Chondrocyte (in vitro differentiated cells): Measurements from ENCODE around the gene MCTP2. TPM values are rescaled to one million over a fixed set of nuclear protein-coding genes. Genes with fewer than 3 reads are reported as not detected.

Source experiments
- DNase-seq: peaks from one replicate; pipeline ENCODE4 v3.0.0; 2021; ENCODE audit warnings: mixed read lengths, low spot score
- H3K27ac Mint-ChIP-seq: one replicate; pipeline ENCODE4 v1.8.0; 2021; ENCODE audit warnings: mild to moderate bottlenecking, moderate library complexity, mixed read lengths; ENCODE audit not compliant: unreplicated experiment
- H3K27me3 Mint-ChIP-seq: 2 replicates; pipeline ENCODE4 v1.8.0; 2021; ENCODE audit warnings: low read depth, mixed read lengths
- H3K36me3 Mint-ChIP-seq: 2 replicates; pipeline ENCODE4 v1.8.0; 2021; ENCODE audit warnings: low read depth, mixed read lengths
- H3K4me1 Mint-ChIP-seq: 2 replicates; pipeline ENCODE4 v1.8.0; 2021; ENCODE audit warnings: low read depth, mild to moderate bottlenecking, mixed read lengths
- H3K4me3 Mint-ChIP-seq: one replicate; pipeline ENCODE4 v1.8.0; 2021; ENCODE audit warnings: mild to moderate bottlenecking, moderate library complexity, mixed read lengths; ENCODE audit not compliant: unreplicated experiment
- H3K9me3 Mint-ChIP-seq: 2 replicates; pipeline ENCODE4 v1.8.0; 2021; ENCODE audit warnings: low read depth, mixed read lengths
- CTCF ChIP-seq: fragments of 200-600 bp; sonication (generic); IDR thresholded peaks from 2 replicates; pipeline ENCODE4 v1.5.0; 2021; ENCODE audit warnings: antibody characterized with exemption, mild to moderate bottlenecking, moderate library complexity
- total RNA-seq: library from RNA; stranded (reverse); gene quantifications from 3 replicates; pipeline ENCODE4 v1.2.1, GENCODE V29; 2021

MCTP2 gene
- total RNA-seq, 1 donor from 2014 or later = 4.5 TPM

- Mint-ChIP-seq H3K27ac (no peak overlapping the region), H3K4me1 (no peaks in the 10 kb centered on the region)
- no peak for TF ChIP-seq CTCF
These were observed 155.0 kb downstream of the MCTP2 start for GRCh38 chr15:94386351-94386750.

DNA sequence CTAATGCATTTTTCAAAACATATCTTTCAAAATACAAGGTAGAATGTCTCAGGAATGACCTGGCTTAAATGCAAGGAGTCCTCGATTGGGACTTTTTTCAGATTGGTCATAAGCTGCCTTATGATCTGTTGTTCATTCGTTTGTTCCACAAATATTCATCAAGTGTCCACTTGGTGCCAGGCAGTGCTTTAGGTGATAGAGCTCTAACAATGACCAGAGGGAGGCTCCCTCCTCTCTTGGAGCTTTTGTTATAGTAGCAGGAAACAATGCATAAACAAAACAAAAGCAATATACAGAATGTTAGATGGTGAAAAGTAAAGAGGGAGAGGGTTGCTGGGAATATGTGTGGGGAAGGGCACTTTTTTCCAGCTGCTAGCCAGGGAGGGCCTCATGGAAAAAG, 156.1 kb downstream of the MCTP2 start:
- no peak for TF ChIP-seq CTCF
- H3K27ac Mint-ChIP-seq = no peak overlapping the region
- no peaks in the 10 kb centered on the region for H3K27me3 Mint-ChIP-seq
- no peaks in the 10 kb centered on the region for H3K9me3 Mint-ChIP-seq
- H3K4me1 Mint-ChIP-seq = no peaks in the 10 kb centered on the region
- no peaks in the 10 kb centered on the region for H3K36me3 Mint-ChIP-seq
- DNase-seq = no peak
- H3K4me3 Mint-ChIP-seq = no peak overlapping the region

More at GRCh38 chr15:94386351-94386750, 155.0 kb downstream of the MCTP2 start:
- no peak for DNase-seq
- Mint-ChIP-seq H3K4me3 (no peak overlapping the region), H3K36me3 (no peaks in the 10 kb centered on the region), H3K9me3 (no peaks in the 10 kb centered on the region), H3K27me3 (no peaks in the 10 kb centered on the region)

DNA sequence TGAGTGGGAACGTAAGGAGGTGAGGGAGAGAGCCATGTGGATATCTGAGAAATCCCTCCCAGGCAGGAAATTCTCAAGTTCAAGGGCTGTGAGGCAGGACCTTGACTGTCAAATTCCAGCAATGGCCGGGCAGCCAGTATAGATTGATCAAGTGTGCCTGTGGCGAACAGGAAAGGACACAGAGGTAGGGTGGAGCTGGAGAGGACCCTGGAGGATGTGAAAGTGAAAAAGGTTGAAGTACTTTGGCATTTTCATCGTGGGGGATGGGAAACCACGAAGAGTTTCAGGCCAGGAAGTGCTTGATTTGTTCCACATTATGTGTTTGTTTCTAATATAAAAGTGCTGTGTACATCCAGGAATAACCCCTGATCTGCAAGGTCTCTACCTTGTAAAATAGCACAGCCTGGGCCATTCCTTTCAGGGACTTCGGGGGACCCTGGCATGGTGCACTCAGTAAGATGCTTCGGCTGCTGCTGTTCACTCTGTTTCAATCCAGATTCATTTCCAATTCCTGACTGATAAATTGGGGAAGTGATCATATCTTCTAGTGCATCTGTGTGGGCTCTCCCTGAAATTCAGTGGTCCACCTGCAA, 156.6 kb downstream of the MCTP2 start:
- no peaks in the 10 kb centered on the region for H3K4me1 Mint-ChIP-seq
- no peak overlapping the region for H3K27ac Mint-ChIP-seq
- H3K27me3 Mint-ChIP-seq = no peaks in the 10 kb centered on the region
- TF ChIP-seq CTCF = no peak
- no peaks in the 10 kb centered on the region for H3K36me3 Mint-ChIP-seq
- H3K9me3 Mint-ChIP-seq = no peaks in the 10 kb centered on the region
- no peak for DNase-seq
- no peak overlapping the region for H3K4me3 Mint-ChIP-seq

- Mint-ChIP-seq H3K4me1 (peaks cover 4% of the 10 kb centered on the region), H3K27me3 (no peaks in the 10 kb centered on the region), H3K4me3 (no peak overlapping the region), H3K27ac (no peak overlapping the region), H3K9me3 (no peaks in the 10 kb centered on the region), H3K36me3 (no peaks in the 10 kb centered on the region)
- no peak for TF ChIP-seq CTCF
- DNase-seq = no peak
These were observed 164.3 kb downstream of the MCTP2 start for GRCh38 chr15:94395640-94396039.

GRCh38 chr15:94397337-94397736, 166.0 kb downstream of the MCTP2 start:
- no peak for TF ChIP-seq CTCF
- no peaks in the 10 kb centered on the region for H3K9me3 Mint-ChIP-seq
- no peak for DNase-seq
- no peaks in the 10 kb centered on the region for H3K36me3 Mint-ChIP-seq
- no peaks in the 10 kb centered on the region for H3K27me3 Mint-ChIP-seq
- no peak overlapping the region for H3K4me3 Mint-ChIP-seq
- no peak overlapping the region for H3K27ac Mint-ChIP-seq
- peaks cover 4% of the 10 kb centered on the region for H3K4me1 Mint-ChIP-seq
